Stomach (tissue), 9 donors: ENCODE data around the gene AGAP1. TPM values are rescaled to one million over a fixed set of nuclear protein-coding genes. Genes with fewer than 3 reads are reported as not detected.
A peak's percentile ranks its signal among the peaks of the same experiment; 100 is the strongest.

Experiments
- DNase-seq, 2 donors: peaks; one replicate each; pipeline versions ENCODE4 v3.0.0 to v3.0.0-alpha.2; 2013 to 2019
- H3K27ac ChIP-seq, 5 donors: fragments of 200-600 bp in 4 of 5; sonication (generic) in 4 of 5; one replicate each; pipeline ENCODE4 v1.5.1; 2013 to 2019; ENCODE audit warnings: mild to moderate bottlenecking in 1 of 5, moderate library complexity in 1 of 5
- H3K27me3 ChIP-seq, 3 donors: fragments of 200-600 bp; sonication (generic); one replicate each; pipeline ENCODE4 v1.5.1; 2017 to 2019; ENCODE audit warnings: mixed run types in 1 of 3
- H3K36me3 ChIP-seq, 4 donors: fragments of 200-600 bp; sonication (generic); 1 replicate in 3 of 4; 2 replicates in 1 of 4; pipeline ENCODE4 v1.5.1; 2016 to 2019
- H3K4me1 ChIP-seq, 4 donors: fragments of 200-600 bp; sonication (generic); one replicate each; pipeline ENCODE4 v1.5.1; 2016 to 2019
- H3K4me3 ChIP-seq, 4 donors: fragments of 200-600 bp; sonication (generic) in 3 of 4; one replicate each; pipeline ENCODE4 v1.5.1; 2016 to 2019; ENCODE audit warnings: mild to moderate bottlenecking in 1 of 4
- H3K9me3 ChIP-seq, 4 donors: fragments of 200-600 bp; sonication (generic); one replicate each; pipeline ENCODE4 v1.5.1; 2016 to 2019
- CTCF ChIP-seq, 7 experiments: fragments of 450-650 bp in 4 of 7; fragments of 200-600 bp in 3 of 7; sonication (generic) in 3 of 7; IDR thresholded peaks; one replicate each; pipeline ENCODE4 v1.5.1; 2016 to 2019; ENCODE audit warnings: antibody characterized with exemption in 7 of 7, control low read depth in 2 of 7, mild to moderate bottlenecking in 1 of 7
- EP300 ChIP-seq: sonication (generic); formaldehyde crosslinking; IDR thresholded peaks from one replicate; pipeline ENCODE4 v1.6.1; 2017; ENCODE audit warnings: antibody characterized with exemption
- POLR2A ChIP-seq, 4 donors: fragments of 450-650 bp; IDR thresholded peaks; one replicate each; pipeline ENCODE4 v1.6.1; 2016; ENCODE audit warnings: antibody characterized with exemption in 4 of 4, control low read depth in 2 of 4, mild to moderate bottlenecking in 1 of 4, moderate library complexity in 1 of 4
- POLR2AphosphoS5 ChIP-seq, 3 donors: sonication (generic); formaldehyde crosslinking; IDR thresholded peaks; one replicate each; pipeline ENCODE4 v1.6.1; 2016; ENCODE audit warnings: antibody characterized with exemption in 3 of 3
- WGBS, 5 donors: extraction: QIAGEN DNeasy Blood & Tissue Kit in 3 of 5; methylation state at CpG; one replicate each; pipeline versions ENCODE4 v1.1.5 to v1.1.7; 2013 to 2018; 5-methylcytosine and 5-hydroxymethylcytosine counted together
- intact Hi-C: fragments of 100-400 bp; cut with DNase I; formaldehyde crosslinking; loops from one replicate; pipeline ENCODE4 v1.15.1; 2023; ENCODE audit warnings: low total_unique reads
- polyA plus RNA-seq, 3 donors: library from polyadenylated mRNA; stranded (reverse); fragments of 200-250 nt; gene quantifications; one replicate each; pipeline ENCODE4 v1.2.3, GENCODE V29; 2013
- total RNA-seq, 5 donors: library from RNA; depleted of rRNA; stranded (reverse); fragments of >200 nt; gene quantifications; one replicate each; pipeline versions ENCODE4 v1.1.0 to v1.2.3, GENCODE V29; 2014 to 2016
- donor health status: healthy with polysubstance abuse.
- donor health status: Bipolar disorder and iron deficiency.
- donor health status: healthy.

The AGAP1 gene
- total and polyA plus RNA-seq, 8 donors = 4.2 to 139 (median 35.0) TPM

- peak overlapping the region in 2 of 5 donors; percentile 35 to 66 for H3K27ac ChIP-seq
- H3K4me1 ChIP-seq = peaks cover 0 to 36% (median 23%) of the 10 kb centered on the region in 4 donors
- intact Hi-C loops = no loop called here
- TF ChIP-seq POLR2AphosphoS5 (IDR thresholded peaks at IDR 0.05) (no peak), POLR2A (IDR thresholded peaks at IDR 0.05) (no peak), CTCF (IDR thresholded peaks at IDR 0.05) (no peak), EP300 (no peak)
- H3K36me3 ChIP-seq = no peaks in the 10 kb centered on the region
- 64 to 74% (median 69%) methylated on average over 2 of the region's 2 CpGs for WGBS, 5 donors
- H3K9me3 ChIP-seq = no peaks in the 10 kb centered on the region
- H3K27me3 ChIP-seq = no peaks in the 10 kb centered on the region
- no peak overlapping the region for H3K4me3 ChIP-seq
- DNase-seq = peak in 1 of 2 donors; percentile 71
Measured at GRCh38 chr2:235616885-235617284, 123.0 kb downstream of the AGAP1 start.

- Histone ChIP-seq H3K36me3 (no peaks in the 10 kb centered on the region), H3K4me3 (no peak overlapping the region), H3K4me1 (peaks cover 0 to 36% (median 25%) of the 10 kb centered on the region in 4 donors), H3K27ac (peak overlapping the region in 2 of 5 donors; percentile 35 to 38), H3K9me3 (no peaks in the 10 kb centered on the region), H3K27me3 (no peaks in the 10 kb centered on the region)
- no peak for DNase-seq
- WGBS, 5 donors = 78 to 85% (median 80%) methylated on average over 7 of the region's 7 CpGs
- no peak for TF ChIP-seq POLR2A (IDR thresholded peaks at IDR 0.05)
- no peak for TF ChIP-seq POLR2AphosphoS5 (IDR thresholded peaks at IDR 0.05)
- no peak for TF ChIP-seq CTCF (IDR thresholded peaks at IDR 0.05)
- no peak for TF ChIP-seq EP300
- intact Hi-C loops = no loop called here
Measured at GRCh38 chr2:235618039-235618438, 124.2 kb downstream of the AGAP1 start.

- Histone ChIP-seq H3K36me3 (no peaks in the 10 kb centered on the region), H3K27ac (no peak overlapping the region), H3K27me3 (no peaks in the 10 kb centered on the region), H3K4me1 (peaks cover 0 to 26% (median 16%) of the 10 kb centered on the region in 4 donors), H3K9me3 (no peaks in the 10 kb centered on the region), H3K4me3 (no peak overlapping the region)
- 90 to 100% (median 94%) methylated on average over 3 to 6 of the region's 6 CpGs for WGBS, 5 donors
- intact Hi-C loops = no loop called here
- TF ChIP-seq CTCF (IDR thresholded peaks at IDR 0.05) (no peak), EP300 (no peak), POLR2AphosphoS5 (IDR thresholded peaks at IDR 0.05) (no peak), POLR2A (IDR thresholded peaks at IDR 0.05) (no peak)
- DNase-seq = no peak
Measured at GRCh38 chr2:235619544-235619943, 125.7 kb downstream of the AGAP1 start.

- intact Hi-C loops = no loop called here
- no peaks in the 10 kb centered on the region for H3K36me3 ChIP-seq
Measured at GRCh38 chr2:235621736-235622135, 127.9 kb downstream of the AGAP1 start.

GRCh38 chr2:235623111-235623510 lies 129.3 kb downstream of the AGAP1 start:
- Histone ChIP-seq H3K4me3 (no peak overlapping the region), H3K9me3 (no peaks in the 10 kb centered on the region), H3K27me3 (no peaks in the 10 kb centered on the region), H3K36me3 (no peaks in the 10 kb centered on the region), H3K4me1 (peaks cover 0 to 3% (median 1%) of the 10 kb centered on the region in 4 donors), H3K27ac (no peak overlapping the region)
- 71 to 83% (median 79%) methylated on average over 9 of the region's 9 CpGs for WGBS, 5 donors
- no peak for DNase-seq
- TF ChIP-seq CTCF (IDR thresholded peaks at IDR 0.05) = no peak
- no peak for TF ChIP-seq POLR2A (IDR thresholded peaks at IDR 0.05)
- TF ChIP-seq EP300 = no peak
- no peak for TF ChIP-seq POLR2AphosphoS5 (IDR thresholded peaks at IDR 0.05)
- intact Hi-C loops = no loop called here

More at GRCh38 chr2:235621736-235622135, 127.9 kb downstream of the AGAP1 start:
- TF ChIP-seq POLR2AphosphoS5 (IDR thresholded peaks at IDR 0.05) (no peak), POLR2A (IDR thresholded peaks at IDR 0.05) (no peak)
- 80 to 94% (median 89%) methylated on average over 7 of the region's 7 CpGs for WGBS, 5 donors
- Histone ChIP-seq H3K9me3 (no peaks in the 10 kb centered on the region), H3K4me1 (peaks cover 0 to 15% (median 4%) of the 10 kb centered on the region in 4 donors), H3K27me3 (no peaks in the 10 kb centered on the region), H3K4me3 (no peak overlapping the region), H3K27ac (no peak overlapping the region)
- DNase-seq = no peak
